Nephron progenitor cell (in vitro differentiated cells): ENCODE data around the gene GAS2.

Experiments used
- DNase-seq: peaks from one replicate; pipeline ENCODE4 v3.0.0; 2021
- H3K27ac Mint-ChIP-seq: 2 replicates; pipeline ENCODE4 v1.8.0; 2021; ENCODE audit warnings: mild to moderate bottlenecking, moderate library complexity, mixed read lengths
- H3K27me3 Mint-ChIP-seq: 2 replicates; pipeline ENCODE4 v1.8.0; 2021; ENCODE audit warnings: mild to moderate bottlenecking, low read depth, mixed read lengths; ENCODE audit not compliant: poor library complexity
- H3K36me3 Mint-ChIP-seq: 2 replicates; pipeline ENCODE4 v1.8.0; 2021; ENCODE audit warnings: low read depth, mixed read lengths
- H3K4me1 Mint-ChIP-seq: 2 replicates; pipeline ENCODE4 v1.8.0; 2021; ENCODE audit warnings: mixed read lengths
- H3K4me3 Mint-ChIP-seq: 2 replicates; pipeline ENCODE4 v1.8.0; 2021; ENCODE audit warnings: mild to moderate bottlenecking, moderate library complexity, mixed read lengths
- H3K9me3 Mint-ChIP-seq: 2 replicates; pipeline ENCODE4 v1.8.0; 2021; ENCODE audit warnings: mild to moderate bottlenecking, moderate library complexity, mixed read lengths
- CTCF ChIP-seq: fragments of 200-600 bp; sonication (generic); IDR thresholded peaks from 2 replicates; pipeline ENCODE4 v1.5.0; 2021; ENCODE audit warnings: antibody characterized with exemption

Gene GAS2

DNA sequence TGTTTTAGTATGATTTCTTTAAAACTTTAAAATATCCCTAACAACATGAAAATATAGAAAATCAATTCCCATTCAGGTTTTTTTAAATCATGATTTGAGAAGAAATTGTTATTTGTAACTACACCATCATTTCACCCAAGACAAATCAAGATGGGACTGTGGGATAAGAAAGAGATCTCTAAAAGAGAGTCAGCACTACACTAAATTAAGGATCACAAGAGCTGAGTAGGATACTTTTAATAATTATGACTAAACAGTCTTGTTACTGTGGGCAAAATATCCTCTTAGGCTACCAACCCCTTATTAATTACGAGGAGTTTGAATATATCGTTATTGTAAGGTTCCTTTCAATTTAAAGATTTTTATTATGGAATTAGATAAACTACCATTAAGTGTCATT is 3.0 kb downstream of the GAS2 start:
- DNase-seq: no peak
- TF ChIP-seq CTCF: no peak
- peaks cover 2% of the 10 kb centered on the region for H3K27me3 Mint-ChIP-seq
- H3K36me3 Mint-ChIP-seq: no peaks in the 10 kb centered on the region
- H3K4me3 Mint-ChIP-seq: no peak overlapping the region
- H3K27ac Mint-ChIP-seq: no peak overlapping the region
- no peaks in the 10 kb centered on the region for H3K9me3 Mint-ChIP-seq
- H3K4me1 Mint-ChIP-seq: peaks cover 33% of the 10 kb centered on the region

DNA sequence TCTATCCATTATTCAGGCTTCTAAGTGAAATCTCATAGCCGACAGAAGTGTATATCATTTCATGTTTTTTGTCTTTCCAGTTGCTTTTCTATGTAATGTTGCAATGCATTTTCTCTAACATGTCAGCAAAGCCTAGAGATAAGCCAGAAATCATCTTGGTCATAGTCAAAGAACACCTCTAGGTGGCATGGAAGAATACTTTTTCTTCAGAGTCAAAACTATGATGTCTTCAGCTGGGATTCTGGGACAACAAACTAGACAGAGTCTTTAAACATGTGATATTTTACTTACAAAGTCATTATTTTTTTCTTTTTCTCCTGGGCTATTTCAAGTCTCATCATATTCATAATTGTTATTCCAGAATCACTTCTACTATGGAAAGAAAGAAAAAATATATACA is 4.4 kb downstream of the GAS2 start:
- no peaks in the 10 kb centered on the region for H3K9me3 Mint-ChIP-seq
- H3K36me3 Mint-ChIP-seq: no peaks in the 10 kb centered on the region
- H3K27me3 Mint-ChIP-seq: peaks cover 2% of the 10 kb centered on the region
- no peak for DNase-seq
- H3K4me3 Mint-ChIP-seq: no peak overlapping the region
- peak; percentile 35 for TF ChIP-seq CTCF
- peaks cover 26% of the 10 kb centered on the region for H3K4me1 Mint-ChIP-seq
- no peak overlapping the region for H3K27ac Mint-ChIP-seq

DNA sequence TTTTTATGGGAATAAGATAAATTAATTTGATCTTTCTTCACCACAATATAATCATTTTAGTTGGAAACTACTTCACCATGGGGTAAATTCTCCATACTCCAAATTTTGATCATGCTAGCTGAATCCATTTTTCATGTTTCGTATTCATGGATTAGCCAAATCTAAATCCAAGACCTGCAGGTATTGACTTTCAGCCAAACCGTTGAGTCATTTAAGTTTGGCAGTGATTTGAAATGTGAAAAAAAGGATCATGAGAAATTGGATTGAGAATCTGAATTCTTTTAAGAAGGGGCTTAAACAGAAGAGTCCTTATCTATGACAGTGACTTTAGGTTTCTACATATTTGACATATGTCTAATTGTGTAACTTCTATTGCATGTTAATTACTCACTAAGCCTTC is 5.3 kb downstream of the GAS2 start:
- Mint-ChIP-seq H3K27ac (no peak overlapping the region), H3K4me3 (no peak overlapping the region), H3K36me3 (no peaks in the 10 kb centered on the region), H3K27me3 (peaks cover 2% of the 10 kb centered on the region), H3K4me1 (peaks cover 18% of the 10 kb centered on the region), H3K9me3 (no peaks in the 10 kb centered on the region)
- DNase-seq: no peak
- TF ChIP-seq CTCF: no peak

- Mint-ChIP-seq H3K27ac (no peak overlapping the region), H3K4me1 (no peaks in the 10 kb centered on the region), H3K36me3 (no peaks in the 10 kb centered on the region), H3K9me3 (no peaks in the 10 kb centered on the region), H3K27me3 (peaks cover 2% of the 10 kb centered on the region), H3K4me3 (no peak overlapping the region)
- TF ChIP-seq CTCF: no peak
- DNase-seq: no peak
Observed at GRCh38 chr11:22674470-22675439, 8.3 kb downstream of the GAS2 start.

- H3K4me1 Mint-ChIP-seq: peaks cover 7% of the 10 kb centered on the region
- H3K27me3 Mint-ChIP-seq: peaks cover 2% of the 10 kb centered on the region
- H3K4me3 Mint-ChIP-seq: no peak overlapping the region
Observed at GRCh38 chr11:22677153-22677903, 10.9 kb downstream of the GAS2 start.

More at GRCh38 chr11:22677153-22677903, 10.9 kb downstream of the GAS2 start:
- H3K27ac Mint-ChIP-seq: no peak overlapping the region
- TF ChIP-seq CTCF: no peak
- no peaks in the 10 kb centered on the region for H3K9me3 Mint-ChIP-seq
- no peaks in the 10 kb centered on the region for H3K36me3 Mint-ChIP-seq
- DNase-seq: no peak
